Mesenchymal stem cell (in vitro differentiated cells and primary cell): ENCODE data around the gene TMEM203.

ENCODE experiments used
- DNase-seq: peaks from one replicate; pipeline ENCODE4 v3.0.0-alpha.2; 2013
- H2AFZ ChIP-seq: one replicate; pipeline ENCODE4 v1.6.1; 2013; ENCODE audit warnings: low read depth, mild to moderate bottlenecking, control low read depth, inconsistent platforms, low read length, moderate library complexity
- H2AK5ac ChIP-seq: 2 replicates; pipeline ENCODE4 v1.6.1; 2013; ENCODE audit warnings: low read length, moderate library complexity, mild to moderate bottlenecking, inconsistent platforms; ENCODE audit not compliant: severe bottlenecking
- H2BK120ac ChIP-seq: one replicate; pipeline ENCODE4 v1.6.1; 2013; ENCODE audit warnings: low read depth, mild to moderate bottlenecking, inconsistent platforms, low read length, moderate library complexity
- H2BK12ac ChIP-seq, 2 experiments: one replicate each; pipeline ENCODE4 v1.6.1; 2013; ENCODE audit warnings: inconsistent platforms in 2 of 2, low read length in 2 of 2, mild to moderate bottlenecking in 2 of 2, moderate library complexity in 2 of 2, control low read depth in 1 of 2
- H2BK15ac ChIP-seq: one replicate; pipeline ENCODE4 v1.6.1; 2013; ENCODE audit warnings: mild to moderate bottlenecking, low read depth, inconsistent platforms; ENCODE audit not compliant: poor library complexity, severe bottlenecking
- H2BK5ac ChIP-seq: 2 replicates; pipeline ENCODE4 v1.6.1; 2013; ENCODE audit warnings: low read depth, mild to moderate bottlenecking, low read length, control low read depth, inconsistent platforms; ENCODE audit not compliant: poor library complexity, severe bottlenecking
- H3K14ac ChIP-seq, 2 experiments: one replicate each; pipeline ENCODE4 v1.6.1; 2013; ENCODE audit warnings: inconsistent platforms in 2 of 2, low read length in 2 of 2, control low read depth in 1 of 2, mild to moderate bottlenecking in 1 of 2, moderate library complexity in 1 of 2
- H3K18ac ChIP-seq, 2 experiments: one replicate each; pipeline ENCODE4 v1.6.1; 2013; ENCODE audit warnings: inconsistent platforms in 2 of 2, low read length in 2 of 2, control low read depth in 1 of 2, low read depth in 1 of 2, mild to moderate bottlenecking in 1 of 2
- H3K23ac ChIP-seq, 2 experiments: one replicate each; pipeline ENCODE4 v1.6.1; 2013; ENCODE audit warnings: inconsistent platforms in 2 of 2, low read length in 2 of 2, mild to moderate bottlenecking in 2 of 2, moderate library complexity in 2 of 2, control low read depth in 1 of 2
- H3K27ac ChIP-seq: 2 replicates; pipeline ENCODE4 v1.5.1; 2013; ENCODE audit warnings: mild to moderate bottlenecking, moderate library complexity, low read length, control low read depth, inconsistent platforms; ENCODE audit not compliant: poor library complexity, severe bottlenecking
- H3K27me3 ChIP-seq, 2 experiments: 2 replicates each; pipeline versions ENCODE4 v1.6.1 to v1.7.0; 2013; ENCODE audit warnings: low read length in 2 of 2, mild to moderate bottlenecking in 2 of 2, moderate library complexity in 2 of 2, control low read depth in 1 of 2, inconsistent platforms in 1 of 2; ENCODE audit not compliant: control insufficient read depth in 1 of 2, insufficient read depth in 1 of 2
- H3K36me3 ChIP-seq, 2 experiments: 2 replicates each; pipeline versions ENCODE4 v1.6.1 to v1.7.0; 2013; ENCODE audit warnings: low read length in 2 of 2, control low read depth in 1 of 2, inconsistent platforms in 1 of 2, low read depth in 1 of 2, mild to moderate bottlenecking in 1 of 2; ENCODE audit not compliant: insufficient read depth in 2 of 2, control insufficient read depth in 1 of 2
- H3K4ac ChIP-seq, 2 experiments: one replicate each; pipeline ENCODE4 v1.6.1; 2013; ENCODE audit warnings: inconsistent platforms in 2 of 2, low read length in 2 of 2, mild to moderate bottlenecking in 2 of 2, moderate library complexity in 2 of 2, control low read depth in 1 of 2, low read depth in 1 of 2
- H3K4me1 ChIP-seq: 2 replicates; pipeline ENCODE4 v1.6.1; 2013; ENCODE audit warnings: low read depth, low read length, control low read depth; ENCODE audit not compliant: control insufficient read depth, insufficient read depth
- H3K4me2 ChIP-seq: 2 replicates; pipeline ENCODE4 v1.6.1; 2013; ENCODE audit warnings: low read length, mild to moderate bottlenecking, inconsistent platforms; ENCODE audit not compliant: poor library complexity, severe bottlenecking
- H3K4me3 ChIP-seq, 2 experiments: 2 replicates each; pipeline versions ENCODE4 v1.5.1 to v1.7.0; 2013; ENCODE audit warnings: low read length in 2 of 2, mild to moderate bottlenecking in 2 of 2, control low read depth in 1 of 2, low read depth in 1 of 2; ENCODE audit not compliant: insufficient read depth in 1 of 2
- H3K79me1 ChIP-seq: replicated peaks from 2 replicates; pipeline ENCODE4 v1.6.1; 2013; ENCODE audit warnings: mild to moderate bottlenecking, control low read depth, low read length, inconsistent platforms; ENCODE audit not compliant: poor library complexity, severe bottlenecking
- H3K9ac ChIP-seq: 2 replicates; pipeline ENCODE4 v1.7.0; 2013; ENCODE audit warnings: mild to moderate bottlenecking, low read length, moderate library complexity
- H3K9me3 ChIP-seq: 2 replicates; pipeline ENCODE4 v1.7.0; 2013; ENCODE audit warnings: mild to moderate bottlenecking, low read length; ENCODE audit not compliant: control insufficient read depth
- H4K8ac ChIP-seq: one replicate; pipeline ENCODE4 v1.6.1; 2013; ENCODE audit warnings: inconsistent platforms, mild to moderate bottlenecking, low read length, moderate library complexity
- H4K91ac ChIP-seq: one replicate; pipeline ENCODE4 v1.6.1; 2013; ENCODE audit warnings: mild to moderate bottlenecking, low read length, inconsistent platforms
- WGBS: methylation state at CpG from one replicate; pipeline ENCODE4 v1.1.7; 2013; ENCODE audit warnings: mixed read lengths; 5-methylcytosine and 5-hydroxymethylcytosine counted together

TMEM203 gene

GRCh38 chr9:137226338-137227053 lies 21.0 kb upstream of the TMEM203 start:
- Histone ChIP-seq H2BK12ac (no peak overlapping the region), H3K4me1 (peaks cover 38% of the 10 kb centered on the region), H2BK5ac (no peak overlapping the region), H3K18ac (peak overlapping the region in 1 of 2 experiments; percentile 35), H3K4me2 (no peak overlapping the region), H3K9ac (no peak overlapping the region), H3K9me3 (no peaks in the 10 kb centered on the region), H2BK15ac (no peak overlapping the region), H2BK120ac (no peak overlapping the region), H3K27me3 (peaks cover 0 to 36% of the 10 kb centered on the region in 2 experiments), H3K36me3 (peaks cover 0 to 4% of the 10 kb centered on the region in 2 experiments), H3K4me3 (no peak overlapping the region), H3K14ac (no peak overlapping the region), H2AFZ (no peak overlapping the region), H3K4ac (no peak overlapping the region), H2AK5ac (no peak overlapping the region), H4K91ac (peak overlapping the region; percentile 55), H3K27ac (no peak overlapping the region), H3K79me1 (no peaks in the 10 kb centered on the region), H4K8ac (peak overlapping the region; percentile 1), H3K23ac (no peak overlapping the region)
- WGBS, result 79% methylated on average over 16 of the region's 18 CpGs
- no peak for DNase-seq

- Histone ChIP-seq H3K4ac (peak overlapping the region in 1 of 2 experiments; percentile 9), H3K4me1 (peaks cover 41% of the 10 kb centered on the region), H2BK120ac (no peak overlapping the region), H3K9ac (no peak overlapping the region), H3K23ac (no peak overlapping the region), H4K8ac (no peak overlapping the region), H3K79me1 (no peaks in the 10 kb centered on the region), H3K36me3 (peaks cover 0 to 4% of the 10 kb centered on the region in 2 experiments), H3K27me3 (peaks cover 0 to 29% of the 10 kb centered on the region in 2 experiments), H2AK5ac (no peak overlapping the region), H2AFZ (no peak overlapping the region), H2BK5ac (no peak overlapping the region), H2BK12ac (no peak overlapping the region), H3K18ac (no peak overlapping the region), H4K91ac (peak overlapping the region; percentile 54), H3K27ac (no peak overlapping the region), H3K4me3 (no peak overlapping the region), H3K9me3 (no peaks in the 10 kb centered on the region), H2BK15ac (no peak overlapping the region), H3K14ac (no peak overlapping the region), H3K4me2 (no peak overlapping the region)
- DNase-seq, result no peak
- WGBS, result 87% methylated on average over 21 of the region's 21 CpGs
Measured at GRCh38 chr9:137225699-137226331, 20.4 kb upstream of the TMEM203 start.

GRCh38 chr9:137224830-137225694 lies 19.6 kb upstream of the TMEM203 start, which contains the start of gene CYSRT1:
Gene CYSRT1 (plus strand): TSS chr9:137225174. CDS start chr9:137225622, 448 bp downstream.
- H3K14ac ChIP-seq, result no peak within 1 kb of the TSS
- H2BK12ac ChIP-seq, result no peak within 1 kb of the TSS
- H3K18ac ChIP-seq, result no peak within 1 kb of the TSS
- peaks cover 46% of the 10 kb centered on the region for H3K4me1 ChIP-seq
- H3K27me3 ChIP-seq, result peaks cover 0 to 21% of the 10 kb centered on the region in 2 experiments
- no peaks in the 10 kb centered on the region for H3K79me1 ChIP-seq
- WGBS, result 80% methylated on average over 23 of the region's 23 CpGs
- H3K23ac ChIP-seq, result no peak within 1 kb of the TSS
- peak within 1 kb of the TSS; percentile 91 for H4K8ac ChIP-seq
- no peaks in the 10 kb centered on the region for H3K9me3 ChIP-seq
- H2BK120ac ChIP-seq, result no peak within 1 kb of the TSS
- H2BK5ac ChIP-seq, result no peak within 1 kb of the TSS
- no peak within 1 kb of the TSS for H2BK15ac ChIP-seq
- H3K4me3 ChIP-seq, result peak within 1 kb of the TSS; percentile 71 to 86
- peak within 1 kb of the TSS; percentile 86 for H4K91ac ChIP-seq
- H2AFZ ChIP-seq, result no peak within 1 kb of the TSS
- peak within 1 kb of the TSS; percentile 92 for H3K9ac ChIP-seq
- peak within 1 kb of the TSS; percentile 85 for H3K4me2 ChIP-seq
- no peak within 1 kb of the TSS for H3K27ac ChIP-seq
- DNase-seq, result no peak
- peak within 1 kb of the TSS; percentile 9 to 90 for H3K4ac ChIP-seq
- H2AK5ac ChIP-seq, result no peak within 1 kb of the TSS
- peaks cover 0 to 7% of the 10 kb centered on the region in 2 experiments for H3K36me3 ChIP-seq
